ENCODE results near the gene FAU. TPM values are rescaled to one million over a fixed set of nuclear protein-coding genes. Genes with fewer than 3 reads are reported as not detected.

Gene FAU
- total RNA-seq (2014; rRNA removed; shearing (Covaris generic)), result 779 and 1,014 TPM in 2 replicates

- H3K36me3 ChIP-seq (replicated peaks; ENCODE audit: control insufficient read depth, insufficient read depth, low read length), result peaks cover 42% of the 10 kb centered on the region
Observed at GRCh38 chr11:65121865-65122696, at the start of gene FAU, which contains the start of gene MRPL49. FAU (minus strand) TSS chr11:65122134; CDS start chr11:65121813, 321 bp downstream. MRPL49 (plus strand) TSS chr11:65122321; CDS start chr11:65122347, 26 bp downstream.

DNA sequence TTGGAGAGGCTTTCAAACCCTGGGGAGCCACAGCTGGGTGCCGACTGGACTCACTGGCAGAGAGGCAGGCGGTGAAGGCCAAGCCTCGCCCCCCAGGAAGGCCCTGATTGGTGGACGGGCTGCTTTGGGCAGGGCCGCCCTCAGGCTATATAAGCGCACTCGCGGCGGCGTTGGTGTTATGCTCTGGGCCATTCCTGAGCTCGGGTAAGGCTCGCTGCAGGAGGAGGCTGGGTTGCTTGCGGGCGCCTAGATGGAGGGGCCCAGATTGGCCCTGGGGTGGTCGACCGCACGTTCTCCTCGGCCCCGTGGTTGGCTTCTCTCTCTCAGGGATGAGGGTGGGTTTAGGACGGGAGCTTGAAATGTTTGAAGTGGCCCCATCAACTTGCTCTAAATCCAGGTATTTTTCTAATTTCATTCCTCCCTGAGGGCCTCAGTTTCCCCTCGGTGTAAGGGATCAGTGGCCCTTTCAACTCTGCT is 48.2 kb upstream of the FAU start, which contains the start of gene SPDYC:
SPDYC (plus strand) TSS at position 176 of the 477 bp plus-strand sequence. CDS start 1,125 bp downstream, outside the sequence.
- no peaks in the 10 kb centered on the region for H3K36me3 ChIP-seq (replicated peaks; ENCODE audit: control insufficient read depth, insufficient read depth, low read length)
- H3K4me3 ChIP-seq (ENCODE audit: insufficient read depth, low read depth, low read length), result no peak within 1 kb of the TSS
- no peaks in the 10 kb centered on the region for H3K27me3 ChIP-seq (ENCODE audit: control insufficient read depth, insufficient read depth, low read length)
- peak; percentile 88 for DNase-seq

More at GRCh38 chr11:65121865-65122696, at the start of gene FAU, which contains the start of gene MRPL49:
- Histone ChIP-seq H3K4me3 (ENCODE audit: insufficient read depth, low read depth, low read length) (peak within 1 kb of the TSS; percentile 98), H3K27me3 (ENCODE audit: control insufficient read depth, insufficient read depth, low read length) (no peaks in the 10 kb centered on the region)
- peak; percentile 98 for DNase-seq

GRCh38 chr11:65169164-65169641 is 47.3 kb upstream of the FAU start:
- no peak for DNase-seq
- no peaks in the 10 kb centered on the region for H3K27me3 ChIP-seq (ENCODE audit: control insufficient read depth, insufficient read depth, low read length)

DNA sequence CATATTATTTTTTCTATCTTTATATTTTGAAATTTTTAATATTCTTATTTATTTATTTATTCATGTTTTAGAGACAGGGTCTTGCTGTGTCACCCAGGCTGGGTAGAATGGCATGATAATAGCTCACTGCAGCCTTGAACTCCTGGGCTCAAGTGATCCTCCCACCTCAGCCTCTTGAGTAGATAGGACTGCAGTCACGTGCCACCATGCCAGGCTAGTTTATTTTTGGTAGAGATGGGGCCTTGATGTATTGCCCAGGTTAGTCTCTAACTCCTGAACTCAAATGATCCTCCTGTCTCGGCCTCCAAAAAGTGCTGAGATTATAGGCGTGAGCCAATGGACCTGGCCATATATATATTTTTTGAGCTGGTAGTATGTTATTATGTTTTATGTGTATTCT is 45.7 kb upstream of the FAU start:
- Histone ChIP-seq H3K36me3 (replicated peaks; ENCODE audit: control insufficient read depth, insufficient read depth, low read length) (no peaks in the 10 kb centered on the region), H3K27me3 (ENCODE audit: control insufficient read depth, insufficient read depth, low read length) (no peaks in the 10 kb centered on the region), H3K4me3 (ENCODE audit: insufficient read depth, low read depth, low read length) (no peak overlapping the region)
- DNase-seq, result no peak

More at GRCh38 chr11:65169164-65169641, 47.3 kb upstream of the FAU start:
- H3K36me3 ChIP-seq (replicated peaks; ENCODE audit: control insufficient read depth, insufficient read depth, low read length), result no peaks in the 10 kb centered on the region
- H3K4me3 ChIP-seq (ENCODE audit: insufficient read depth, low read depth, low read length), result no peak overlapping the region

- H3K27me3 ChIP-seq (ENCODE audit: control insufficient read depth, insufficient read depth, low read length), result no peaks in the 10 kb centered on the region
- DNase-seq, result no peak
- no peak overlapping the region for H3K4me3 ChIP-seq (ENCODE audit: insufficient read depth, low read depth, low read length)
- no peaks in the 10 kb centered on the region for H3K36me3 ChIP-seq (replicated peaks; ENCODE audit: control insufficient read depth, insufficient read depth, low read length)
Observed at GRCh38 chr11:65166893-65167292, 45.0 kb upstream of the FAU start.

DNA sequence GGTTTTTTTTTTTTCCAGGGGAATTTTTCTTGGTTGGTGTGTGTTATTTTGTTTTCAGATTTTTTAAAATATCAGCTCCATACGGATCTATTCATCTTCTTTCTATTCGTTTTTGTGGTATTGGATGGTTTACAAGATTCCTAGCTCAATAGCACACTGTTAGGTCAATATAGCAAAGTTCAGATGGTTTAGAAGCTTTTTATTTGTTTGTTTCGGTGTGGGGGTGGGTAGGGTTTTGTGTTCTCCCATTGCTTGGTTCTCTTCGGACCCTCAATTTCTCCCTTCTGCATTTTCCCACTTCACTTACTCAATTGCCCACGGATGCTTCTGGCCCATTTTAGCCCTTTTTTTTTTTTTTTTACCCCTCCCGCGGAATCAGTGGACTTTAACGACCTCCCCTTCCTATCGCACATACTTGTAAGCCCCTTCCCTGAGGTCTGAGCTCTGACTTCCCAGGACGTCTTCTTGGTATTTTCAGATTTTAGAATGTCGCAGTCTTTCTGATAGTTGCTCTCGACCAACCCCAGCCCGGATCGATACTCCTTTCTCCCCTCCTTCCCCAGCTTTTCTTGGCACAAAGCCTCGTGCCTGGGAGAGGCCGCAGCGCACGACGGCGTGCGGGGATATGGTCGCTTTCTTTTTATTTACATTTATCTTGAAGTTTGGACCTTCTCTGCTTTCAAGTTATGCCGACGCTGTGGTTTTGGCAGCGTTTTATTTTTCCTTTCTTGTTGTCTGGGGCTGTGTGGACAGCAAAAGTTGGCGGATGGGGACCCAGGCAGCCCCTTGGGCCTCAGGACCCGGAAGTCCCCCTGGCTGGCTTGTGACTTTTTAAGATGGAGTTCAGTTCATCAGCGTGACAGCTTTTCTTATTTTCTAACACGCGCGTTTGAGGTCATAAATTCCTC is 43.7 kb upstream of the FAU start:
- Histone ChIP-seq H3K4me3 (ENCODE audit: insufficient read depth, low read depth, low read length) (no peak overlapping the region), H3K27me3 (ENCODE audit: control insufficient read depth, insufficient read depth, low read length) (no peaks in the 10 kb centered on the region), H3K36me3 (replicated peaks; ENCODE audit: control insufficient read depth, insufficient read depth, low read length) (no peaks in the 10 kb centered on the region)
- DNase-seq, result peak; percentile 42

DNA sequence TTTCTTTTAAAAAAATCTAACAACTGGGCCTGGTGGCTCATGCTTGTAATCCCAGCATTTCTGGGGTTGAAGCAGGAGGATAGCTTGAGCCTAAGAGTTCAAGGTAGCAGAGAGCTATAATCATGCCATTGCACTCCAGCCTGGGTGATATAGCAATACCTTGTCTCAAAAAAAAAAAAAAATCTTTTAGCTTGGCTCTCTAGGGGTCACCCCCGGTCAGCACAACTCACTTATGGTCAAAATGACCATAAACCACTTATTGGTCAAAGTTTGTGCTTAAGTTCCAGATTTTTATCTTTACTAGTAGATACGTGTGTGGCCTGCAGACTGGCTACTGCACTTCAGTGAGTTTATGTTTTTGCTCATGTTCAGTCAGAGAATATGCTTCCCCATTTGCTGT is 41.8 kb upstream of the FAU start:
- Histone ChIP-seq H3K27me3 (ENCODE audit: control insufficient read depth, insufficient read depth, low read length) (no peaks in the 10 kb centered on the region), H3K36me3 (replicated peaks; ENCODE audit: control insufficient read depth, insufficient read depth, low read length) (no peaks in the 10 kb centered on the region), H3K4me3 (ENCODE audit: insufficient read depth, low read depth, low read length) (no peak overlapping the region)
- no peak for DNase-seq

DNA sequence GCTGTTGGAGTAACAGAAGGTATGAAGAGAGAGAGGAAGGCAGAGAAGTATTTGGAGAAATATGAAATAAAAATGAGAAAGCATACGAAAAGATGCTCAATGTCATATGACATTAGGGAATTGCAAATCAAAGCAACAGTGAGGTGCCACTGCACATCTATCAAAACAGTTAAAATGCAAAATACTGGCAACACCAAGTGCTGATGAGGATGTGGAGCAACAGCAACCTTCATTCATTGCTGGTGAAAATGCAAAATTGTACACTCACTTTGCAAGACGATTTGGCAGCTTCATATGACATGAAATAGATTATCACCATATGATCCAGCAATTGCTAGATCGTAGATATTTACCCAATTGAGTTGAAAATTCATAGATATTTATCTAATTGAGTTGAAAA is 38.7 kb upstream of the FAU start:
- no peaks in the 10 kb centered on the region for H3K36me3 ChIP-seq (replicated peaks; ENCODE audit: control insufficient read depth, insufficient read depth, low read length)
- H3K27me3 ChIP-seq (ENCODE audit: control insufficient read depth, insufficient read depth, low read length), result no peaks in the 10 kb centered on the region
- no peak overlapping the region for H3K4me3 ChIP-seq (ENCODE audit: insufficient read depth, low read depth, low read length)
- DNase-seq, result no peak

DNA sequence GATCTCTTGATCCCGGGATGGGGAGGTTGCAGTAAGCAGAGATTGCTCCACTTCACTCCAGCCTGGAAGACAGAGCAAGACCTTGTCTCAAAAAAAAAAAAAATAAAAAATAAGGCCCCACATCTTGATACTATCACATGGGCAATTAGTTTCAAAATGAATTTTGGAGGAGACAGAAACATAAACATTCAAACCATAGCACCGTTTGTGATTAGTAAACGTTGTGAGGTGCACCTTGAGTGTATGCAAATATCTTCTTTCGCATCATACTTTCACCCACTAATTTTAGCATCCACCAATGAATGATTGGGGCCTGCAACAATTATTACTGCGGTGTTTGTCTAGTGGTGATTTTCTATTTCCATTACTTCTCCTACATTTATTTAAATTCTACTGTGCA is 37.1 kb upstream of the FAU start:
- DNase-seq, result no peak
- no peaks in the 10 kb centered on the region for H3K36me3 ChIP-seq (replicated peaks; ENCODE audit: control insufficient read depth, insufficient read depth, low read length)
- no peaks in the 10 kb centered on the region for H3K27me3 ChIP-seq (ENCODE audit: control insufficient read depth, insufficient read depth, low read length)
- no peak overlapping the region for H3K4me3 ChIP-seq (ENCODE audit: insufficient read depth, low read depth, low read length)

- no peak for DNase-seq
- Histone ChIP-seq H3K36me3 (replicated peaks; ENCODE audit: control insufficient read depth, insufficient read depth, low read length) (no peaks in the 10 kb centered on the region), H3K27me3 (ENCODE audit: control insufficient read depth, insufficient read depth, low read length) (no peaks in the 10 kb centered on the region), H3K4me3 (ENCODE audit: insufficient read depth, low read depth, low read length) (no peak overlapping the region)
Observed at GRCh38 chr11:65157336-65157735, 35.4 kb upstream of the FAU start.

DNA sequence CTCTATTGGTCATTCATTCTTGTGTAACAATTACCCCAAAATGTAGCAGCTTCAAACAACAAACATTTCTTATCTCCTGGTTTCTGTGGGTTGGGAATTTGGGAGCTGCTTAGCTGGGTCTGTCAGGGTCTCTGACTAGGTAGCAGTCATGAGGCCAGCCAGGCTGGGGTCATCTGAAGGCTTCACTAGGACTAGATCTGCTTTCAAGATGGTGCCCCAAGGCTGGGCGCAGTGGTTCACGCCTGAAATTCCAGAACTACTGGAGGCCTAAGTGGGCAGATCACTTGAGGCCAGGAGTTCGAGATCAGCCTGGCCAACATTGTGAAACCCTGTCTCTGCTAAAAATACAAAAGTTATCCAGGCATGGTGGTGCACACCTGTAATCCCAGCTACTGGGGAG is 35.0 kb upstream of the FAU start:
- H3K27me3 ChIP-seq (ENCODE audit: control insufficient read depth, insufficient read depth, low read length), result no peaks in the 10 kb centered on the region
- no peaks in the 10 kb centered on the region for H3K36me3 ChIP-seq (replicated peaks; ENCODE audit: control insufficient read depth, insufficient read depth, low read length)
- no peak for DNase-seq
- H3K4me3 ChIP-seq (ENCODE audit: insufficient read depth, low read depth, low read length), result no peak overlapping the region

DNA sequence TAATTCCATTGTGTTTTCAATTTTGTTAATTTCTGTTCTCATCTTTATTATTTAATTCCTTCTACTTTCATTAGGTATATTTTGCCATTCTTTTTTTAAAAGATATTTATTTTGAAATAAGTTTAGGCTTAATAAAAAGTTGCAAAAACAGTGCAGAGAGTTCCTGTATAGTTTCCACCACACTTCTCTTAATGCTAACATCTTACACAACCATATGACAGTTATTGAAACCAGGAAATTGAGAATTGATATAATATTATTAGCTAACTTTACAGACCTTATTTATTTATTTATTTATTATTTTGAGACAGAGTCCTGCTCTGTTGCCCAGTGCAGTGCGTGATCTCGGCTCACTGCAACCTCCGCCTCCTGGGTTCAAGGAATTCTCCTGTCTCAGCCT is 34.3 kb upstream of the FAU start:
- no peaks in the 10 kb centered on the region for H3K36me3 ChIP-seq (replicated peaks; ENCODE audit: control insufficient read depth, insufficient read depth, low read length)
- DNase-seq, result no peak
- no peaks in the 10 kb centered on the region for H3K27me3 ChIP-seq (ENCODE audit: control insufficient read depth, insufficient read depth, low read length)
- no peak overlapping the region for H3K4me3 ChIP-seq (ENCODE audit: insufficient read depth, low read depth, low read length)

DNA sequence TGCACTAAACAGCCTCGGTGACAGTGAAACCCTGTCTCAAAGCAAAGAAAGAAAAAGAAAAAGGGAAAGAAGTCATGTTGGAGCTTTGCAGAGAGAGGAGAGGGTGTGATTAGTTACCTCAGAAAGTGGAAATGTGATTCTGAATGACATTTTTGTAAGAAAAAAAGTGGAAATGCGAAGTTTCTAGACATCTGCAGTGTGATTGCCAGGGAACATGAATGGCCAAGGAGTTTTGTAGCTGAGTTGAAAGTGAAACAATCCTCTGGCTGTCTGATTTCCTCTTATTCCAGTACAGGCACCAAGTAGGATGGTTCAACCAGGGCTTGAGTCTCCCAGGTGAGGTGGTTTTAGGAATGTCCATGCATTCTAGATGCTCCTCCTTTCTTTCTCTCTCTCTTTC is 30.2 kb upstream of the FAU start:
- Histone ChIP-seq H3K36me3 (replicated peaks; ENCODE audit: control insufficient read depth, insufficient read depth, low read length) (no peaks in the 10 kb centered on the region), H3K4me3 (ENCODE audit: insufficient read depth, low read depth, low read length) (no peak overlapping the region), H3K27me3 (ENCODE audit: control insufficient read depth, insufficient read depth, low read length) (no peaks in the 10 kb centered on the region)
- DNase-seq, result no peak

- no peaks in the 10 kb centered on the region for H3K27me3 ChIP-seq (ENCODE audit: control insufficient read depth, insufficient read depth, low read length)
- H3K36me3 ChIP-seq (replicated peaks; ENCODE audit: control insufficient read depth, insufficient read depth, low read length), result no peaks in the 10 kb centered on the region
- no peak overlapping the region for H3K4me3 ChIP-seq (ENCODE audit: insufficient read depth, low read depth, low read length)
- DNase-seq, result no peak
Observed at GRCh38 chr11:65151331-65151899, 29.5 kb upstream of the FAU start.

Measured in H7 (cell line).